ENCODE data around the gene CDH3. TPM values are rescaled to one million over a fixed set of nuclear protein-coding genes. Genes with fewer than 3 reads are reported as not detected.

CDH3 gene
- total and polyA plus RNA-seq, 2 of the 13 experiments (the other 11 are each of a cell fraction or from before 2014, with no cell fraction given), result 0.11 TPM; not detected in 1

GRCh38 chr16:68700831-68701230 is 55.7 kb downstream of the CDH3 start (continued):
- TF ChIP-seq ZSCAN25 (CRISPR knock-in tag; IDR thresholded peaks at IDR 0.05) (no peak), ZBTB8A (CRISPR knock-in tag; IDR thresholded peaks at IDR 0.05; ENCODE audit: borderline replicate concordance, low read depth) (no peak), ZNF329 (CRISPR knock-in tag; IDR thresholded peaks at IDR 0.05; ENCODE audit: low read depth) (no peak)

- in situ Hi-C loops (cut with HindIII; ENCODE audit: extremely low pct_ligation_motif_present, low pct_unique_long_range_greater_than_20kb), result loop anchor here (5.0 to 25.0 kb wide), 2 partner anchors 98 to 408 kb away; partner anchors contain the start of gene HAS3
- H3K27ac ChIP-seq (ENCODE audit: extremely low read length, insufficient read depth, low read length), result no peak overlapping the region
- H3K4me2 ChIP-seq (ENCODE audit: low read depth, low read length), result no peak overlapping the region; the same call in 1 of the 2 replicates
- BruUV-seq (replicated peaks), result no TSS peak
- intact Hi-C loops (cut with micrococcal nuclease; ENCODE audit: unreplicated experiment), result loop anchor here (1.0 to 2.0 kb wide), 5 partner anchors 40 to 176 kb away; partner anchors contain the start of gene TANGO6
- H3K36me3 ChIP-seq (replicated peaks in 1 of 2; ENCODE audit: control insufficient read depth in 1 of 2, insufficient read depth in 2 of 2, low read length in 2 of 2), result no peaks in the 10 kb centered on the region
- H3K9me3 ChIP-seq (ENCODE audit: low read length), result no peaks in the 10 kb centered on the region
- ChIA-PET POLR2A (no interaction called here), CTCF (ENCODE audit: low intra/inter-chr PET ratio, low total read pairs) (interaction anchor here (0.7 to 1.9 kb wide), 7 partner anchors 74 to 420 kb away, joined by 3 to 94 read pairs (median 4); partner anchors contain the start of gene TANGO6)
- no peak overlapping the region for H3K9ac ChIP-seq (ENCODE audit: insufficient read depth, low read depth, low read length)
- DNase-seq (ENCODE audit: low spot score) (peak; percentile 89), ATAC-seq (peak; percentile 84), FAIRE-seq (peak; percentile 97)
- no peaks in the 10 kb centered on the region for H4K20me1 ChIP-seq (ENCODE audit: insufficient read depth, low read length)
- 28% methylated on average over 13 of the region's 15 CpGs for WGBS (ENCODE audit: low lambda C conversion rate)
- H2AFZ ChIP-seq (ENCODE audit: low read length), result no peak overlapping the region
- peaks cover 40% of the 10 kb centered on the region for H3K4me1 ChIP-seq (ENCODE audit: insufficient read depth, low read length)
- H3K27me3 ChIP-seq (ENCODE audit: control insufficient read depth in 1 of 2, insufficient read depth in 2 of 2, low read length in 2 of 2), result peaks cover 0 to 23% of the 10 kb centered on the region in 2 experiments; a peak in 3 of 5 replicates
- no peak overlapping the region for H3K4me3 ChIP-seq (replicated peaks in 1 of 3; ENCODE audit: insufficient read depth in 1 of 3, low read depth in 2 of 3, low read length in 3 of 3)
- H3K79me2 ChIP-seq (ENCODE audit: insufficient read depth, low read length), result no peaks in the 10 kb centered on the region
- TF ChIP-seq ETS1 (CRISPR knock-in tag; IDR thresholded peaks at IDR 0.05) (no peak), SRSF1 (optimal IDR thresholded peaks at IDR 0.05; ENCODE audit: low read depth, low read length) (no peak), ZNF761 (CRISPR knock-in tag; conservative IDR thresholded peaks at IDR 0.05) (no peak), HMGXB3 (CRISPR knock-in tag; IDR thresholded peaks at IDR 0.05; ENCODE audit: borderline replicate concordance) (peak; percentile 83; the same call in 1 of the 2 replicates), HMGA1 (CRISPR knock-in tag; conservative IDR thresholded peaks at IDR 0.05) (no peak), NBN (conservative IDR thresholded peaks at IDR 0.05) (no peak), HNRNPK (IDR thresholded peaks at IDR 0.05; ENCODE audit: low read depth, low read length, poor library complexity, severe bottlenecking) (no peak), ZNF558 (CRISPR knock-in tag; IDR thresholded peaks at IDR 0.05; ENCODE audit: borderline replicate concordance) (no peak), ATF2 (CRISPR knock-in tag; IDR thresholded peaks at IDR 0.05) (peak; percentile 64; the same call in 1 of the 2 replicates), ZBTB25 (CRISPR knock-in tag; IDR thresholded peaks at IDR 0.05) (0 out of 2 replicates have a peak, but pooled peaks have one; percentile 73), NCOA2 (CRISPR knock-in tag; IDR thresholded peaks at IDR 0.05) (no peak)
These were observed 59.2 kb downstream of the CDH3 start for GRCh38 chr16:68704232-68704867.
